Stimulated activated CD8-positive, alpha-beta memory T cell treated with anti-CD3 and anti-CD28 coated beads, Interleukin-15, amount 100 ng/mL, for 4 hours (primary cell): ENCODE data around the gene PCNX3.

Experiments used
- DNase-seq, 2 donors: peaks; one replicate each; pipeline ENCODE4 v3.0.0-alpha.2; 2020; ENCODE audit warnings: low read depth in 2 of 2

Gene PCNX3

DNA sequence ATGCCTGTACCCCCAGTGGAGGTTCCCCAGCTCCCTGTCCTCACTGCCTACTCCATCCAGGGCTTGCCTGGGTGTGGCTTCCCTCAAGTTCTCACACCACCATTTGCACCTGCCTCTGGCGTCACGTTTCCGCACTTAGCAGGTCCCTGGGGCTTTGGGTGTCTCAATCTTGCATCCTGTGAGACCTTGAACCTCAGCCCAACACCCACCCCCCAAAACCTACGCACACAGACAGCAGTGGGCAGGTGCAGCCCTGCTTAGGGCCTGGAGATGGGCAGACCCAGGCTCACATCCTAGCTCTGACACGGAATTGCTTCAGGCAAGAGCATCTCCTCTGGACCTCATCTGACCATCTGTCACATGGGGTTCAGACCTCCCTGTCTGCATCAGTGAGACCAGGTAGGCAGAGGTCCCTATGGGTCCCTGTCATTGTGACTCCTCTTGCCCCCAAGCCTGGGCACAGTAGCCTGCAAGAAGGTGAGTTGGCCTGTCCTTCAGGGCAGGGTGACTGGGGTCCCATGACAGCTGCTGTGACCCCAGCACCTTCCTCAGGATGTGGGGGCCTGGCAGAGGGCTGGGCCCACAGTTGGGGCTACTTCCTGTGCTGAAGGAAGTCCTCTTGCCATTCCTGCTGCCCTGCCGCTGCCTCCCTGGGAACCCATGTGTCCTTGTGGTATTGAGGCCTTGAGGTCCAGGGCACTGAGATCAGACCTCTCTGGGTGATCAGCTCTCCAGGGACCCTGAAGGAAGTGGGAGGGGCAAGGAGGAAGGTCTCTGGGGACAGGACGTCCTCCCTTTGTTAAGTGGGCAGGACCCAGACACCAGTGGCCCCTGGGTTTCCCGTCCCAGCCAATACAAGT, 24.3 kb downstream of the PCNX3 start:
- peak in 1 of 2 donors; percentile 43 for DNase-seq

DNA sequence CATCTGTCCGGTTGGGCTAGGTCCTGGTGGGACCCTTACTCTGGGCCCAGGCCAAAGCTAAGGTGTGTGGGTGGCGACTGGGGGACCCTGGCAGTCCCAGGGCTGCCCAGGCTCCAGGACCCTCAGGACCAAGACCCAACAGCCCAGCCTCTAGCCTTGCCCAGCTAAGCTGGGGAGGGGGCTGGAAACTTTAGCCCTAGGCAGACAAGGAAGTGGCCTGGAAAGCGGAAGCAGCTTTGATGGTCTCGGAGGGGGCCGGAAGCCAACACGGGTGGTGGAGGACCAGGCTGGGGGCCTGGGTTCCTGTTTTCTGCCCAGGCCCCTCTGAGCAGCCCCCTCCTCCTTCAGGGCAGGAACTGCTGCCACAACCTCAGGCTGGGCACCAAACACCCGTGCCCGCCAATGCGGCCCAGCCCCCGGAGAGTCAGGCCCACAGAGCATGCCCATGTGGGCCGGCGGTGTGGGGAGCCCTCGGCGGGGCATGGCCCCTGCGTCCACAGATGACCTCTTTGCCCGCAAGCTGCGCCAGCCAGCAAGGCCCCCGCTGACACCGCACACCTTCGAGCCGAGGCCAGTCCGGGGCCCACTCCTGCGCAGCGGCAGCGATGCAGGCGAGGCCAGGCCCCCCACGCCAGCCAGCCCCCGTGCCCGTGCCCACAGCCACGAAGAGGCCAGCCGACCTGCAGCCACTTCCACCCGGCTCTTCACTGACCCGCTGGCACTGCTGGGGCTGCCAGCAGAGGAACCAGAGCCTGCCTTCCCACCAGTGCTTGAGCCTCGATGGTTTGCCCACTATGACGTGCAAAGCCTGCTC, 25.1 kb downstream of the PCNX3 start:
- DNase-seq, result no peak

DNA sequence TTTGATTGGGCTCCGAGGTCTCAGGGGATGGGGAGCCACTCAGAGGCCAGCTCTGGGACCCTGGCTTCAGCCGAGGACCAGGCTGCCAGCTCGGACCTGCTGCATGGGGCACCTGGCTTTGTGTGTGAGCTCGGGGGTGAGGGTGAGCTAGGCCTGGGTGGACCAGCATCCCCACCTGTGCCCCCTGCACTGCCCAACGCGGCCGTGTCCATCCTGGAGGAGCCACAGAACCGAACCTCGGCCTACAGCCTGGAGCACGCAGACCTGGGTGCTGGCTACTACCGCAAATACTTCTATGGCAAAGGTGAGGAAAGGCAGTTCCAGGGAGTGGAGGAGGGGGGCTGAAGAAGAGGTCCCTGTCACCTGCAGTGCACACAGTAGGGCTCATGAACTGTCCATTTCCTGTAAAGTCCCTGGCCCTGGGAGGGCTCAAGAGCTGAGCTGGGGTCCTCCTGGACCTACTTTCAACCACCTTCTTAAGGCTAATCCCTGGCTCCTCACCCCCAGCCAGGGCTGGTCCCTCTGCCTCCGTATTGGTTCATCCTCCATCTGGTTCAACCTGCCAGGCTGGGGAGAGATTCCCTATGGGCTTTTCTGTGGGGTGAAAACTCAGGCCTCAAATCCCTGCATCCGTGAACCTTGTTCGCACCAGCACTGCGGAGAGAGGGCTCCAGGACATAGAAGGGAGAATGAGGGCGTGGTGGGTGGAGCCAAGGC, 25.9 kb downstream of the PCNX3 start:
- no peak for DNase-seq

DNA sequence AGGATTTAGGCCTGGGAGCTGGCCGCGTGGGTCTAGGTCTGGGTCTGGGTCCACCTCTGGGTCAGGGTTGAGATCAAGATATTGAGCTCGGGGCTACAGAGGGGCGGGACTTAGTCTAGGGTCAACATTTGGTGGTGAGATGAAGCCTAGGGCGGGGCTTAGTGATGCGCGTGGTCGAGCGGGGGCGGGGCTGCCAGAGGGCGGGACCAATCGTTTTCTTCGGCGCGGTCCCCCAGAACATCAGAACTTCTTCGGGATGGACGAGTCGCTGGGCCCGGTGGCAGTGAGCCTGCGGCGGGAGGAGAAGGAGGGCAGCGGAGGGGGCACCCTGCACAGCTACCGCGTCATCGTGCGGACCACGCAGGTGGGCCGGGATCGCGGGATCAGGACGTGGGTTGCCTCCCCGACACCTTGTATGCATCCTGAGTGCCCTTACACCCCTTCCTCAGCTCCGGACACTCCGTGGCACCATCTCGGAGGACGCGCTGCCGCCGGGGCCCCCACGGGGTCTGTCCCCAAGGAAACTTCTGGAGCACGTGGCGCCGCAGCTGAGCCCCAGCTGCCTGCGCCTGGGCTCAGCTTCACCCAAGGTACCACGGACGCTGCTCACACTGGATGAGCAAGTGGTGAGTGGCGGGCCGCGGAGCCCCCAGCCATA, 26.6 kb downstream of the PCNX3 start:
- no peak for DNase-seq

DNA sequence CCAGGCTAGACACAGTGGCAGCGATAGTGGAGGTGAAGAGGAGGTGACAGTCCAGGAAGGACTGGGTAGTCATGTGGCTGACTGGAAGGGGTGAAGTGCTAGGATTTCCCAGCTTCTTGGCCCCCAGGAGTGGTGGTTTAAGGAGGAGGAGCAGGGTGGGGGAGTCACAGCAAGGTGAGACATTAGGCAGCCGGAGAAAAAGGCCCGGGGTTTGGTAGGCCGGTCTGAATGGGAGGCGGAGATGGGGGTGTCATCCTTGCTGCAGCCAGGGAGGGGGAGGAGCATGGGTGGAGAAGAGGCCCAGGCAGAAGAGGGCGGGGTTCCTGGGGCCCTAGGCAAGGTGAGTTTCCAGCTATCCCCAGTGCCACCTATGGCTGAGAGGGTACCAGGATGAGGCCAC, 28.4 kb downstream of the PCNX3 start:
- no peak for DNase-seq

DNA sequence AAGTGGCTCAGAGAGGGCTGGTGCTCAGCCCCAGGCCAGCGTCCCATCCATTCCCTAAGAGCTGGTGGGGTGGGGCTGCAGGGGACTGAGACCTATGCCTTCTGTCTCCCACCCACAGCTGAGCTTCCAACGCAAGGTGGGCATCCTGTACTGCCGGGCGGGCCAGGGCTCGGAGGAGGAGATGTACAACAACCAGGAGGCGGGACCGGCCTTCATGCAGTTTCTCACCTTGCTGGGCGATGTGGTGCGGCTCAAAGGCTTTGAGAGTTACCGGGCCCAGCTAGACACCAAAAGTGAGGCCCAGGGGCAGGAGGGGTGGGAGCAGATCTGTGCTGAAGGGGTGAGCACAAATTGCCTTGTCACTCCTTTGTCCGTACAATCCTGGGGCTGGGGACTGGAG, 29.3 kb downstream of the PCNX3 start:
- no peak for DNase-seq

DNA sequence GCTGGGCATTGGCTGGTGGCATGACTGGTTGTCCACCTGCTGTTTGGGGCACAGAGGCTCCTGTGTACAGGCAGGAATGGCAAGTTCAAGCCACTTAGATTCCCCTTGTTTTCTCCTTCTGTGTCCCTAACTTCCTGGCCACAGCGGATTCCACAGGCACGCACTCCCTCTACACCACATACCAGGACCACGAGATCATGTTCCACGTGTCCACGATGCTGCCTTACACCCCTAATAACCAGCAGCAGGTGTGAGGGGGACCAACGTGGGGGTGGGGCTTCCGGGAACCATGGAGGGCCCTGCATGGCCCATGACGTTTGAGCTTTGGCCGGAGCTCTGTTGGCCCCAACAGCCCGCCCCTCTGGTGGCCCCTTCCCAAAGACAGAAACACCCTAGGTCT, 30.1 kb downstream of the PCNX3 start:
- no peak for DNase-seq

DNA sequence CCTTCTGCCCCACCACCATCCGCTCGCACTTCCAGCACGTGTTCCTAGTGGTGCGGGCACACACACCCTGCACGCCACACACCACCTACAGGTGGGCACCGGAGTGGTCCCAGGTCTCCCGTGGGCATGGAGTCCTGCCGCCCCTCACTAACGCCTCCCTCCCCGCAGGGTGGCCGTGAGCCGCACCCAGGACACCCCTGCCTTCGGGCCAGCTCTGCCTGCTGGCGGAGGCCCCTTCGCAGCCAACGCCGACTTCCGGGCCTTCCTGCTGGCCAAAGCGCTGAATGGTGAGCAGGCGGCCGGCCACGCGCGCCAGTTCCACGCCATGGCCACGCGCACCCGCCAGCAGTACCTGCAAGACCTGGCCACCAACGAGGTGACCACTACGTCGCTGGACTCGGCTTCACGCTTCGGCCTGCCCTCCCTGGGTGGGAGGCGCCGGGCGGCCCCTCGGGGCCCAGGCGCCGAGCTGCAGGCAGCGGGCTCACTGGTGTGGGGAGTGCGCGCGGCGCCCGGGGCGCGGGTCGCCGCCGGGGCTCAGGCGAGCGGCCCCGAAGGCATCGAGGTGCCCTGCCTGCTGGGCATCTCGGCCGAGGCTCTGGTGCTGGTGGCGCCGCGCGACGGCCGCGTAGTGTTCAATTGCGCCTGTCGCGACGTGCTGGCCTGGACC, 30.8 kb downstream of the PCNX3 start:
- DNase-seq, result no peak

DNA sequence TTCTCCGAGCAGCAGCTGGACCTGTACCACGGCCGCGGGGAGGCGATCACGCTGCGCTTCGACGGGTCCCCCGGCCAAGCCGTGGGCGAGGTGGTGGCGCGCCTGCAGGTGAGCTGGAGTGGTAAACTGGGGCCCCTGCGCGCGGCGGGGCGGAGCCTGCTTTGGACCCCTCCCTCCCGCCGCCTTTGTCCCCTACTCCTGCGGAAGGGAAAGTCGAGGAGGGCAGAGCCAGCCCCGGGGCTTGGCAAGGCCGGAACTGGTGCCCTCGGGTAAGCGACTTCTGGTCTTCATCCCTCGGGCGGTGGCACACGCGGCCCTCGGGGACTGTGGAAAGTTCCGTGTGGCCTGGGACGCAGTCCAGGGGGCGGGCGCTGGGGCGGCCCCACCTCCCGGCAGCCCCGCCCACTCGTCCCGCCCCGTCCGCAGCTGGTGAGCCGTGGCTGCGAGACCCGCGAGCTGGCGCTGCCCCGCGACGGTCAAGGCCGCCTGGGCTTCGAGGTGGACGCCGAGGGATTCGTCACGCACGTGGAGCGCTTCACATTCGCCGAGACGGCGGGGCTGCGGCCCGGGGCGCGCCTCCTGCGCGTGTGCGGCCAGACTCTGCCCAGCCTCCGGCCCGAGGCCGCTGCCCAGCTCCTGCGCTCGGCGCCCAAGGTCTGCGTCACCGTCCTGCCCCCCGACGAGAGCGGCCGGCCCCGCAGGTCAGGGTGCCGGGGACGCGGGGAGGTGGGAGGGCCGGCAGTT, 31.6 kb downstream of the PCNX3 start:
- no peak for DNase-seq

DNA sequence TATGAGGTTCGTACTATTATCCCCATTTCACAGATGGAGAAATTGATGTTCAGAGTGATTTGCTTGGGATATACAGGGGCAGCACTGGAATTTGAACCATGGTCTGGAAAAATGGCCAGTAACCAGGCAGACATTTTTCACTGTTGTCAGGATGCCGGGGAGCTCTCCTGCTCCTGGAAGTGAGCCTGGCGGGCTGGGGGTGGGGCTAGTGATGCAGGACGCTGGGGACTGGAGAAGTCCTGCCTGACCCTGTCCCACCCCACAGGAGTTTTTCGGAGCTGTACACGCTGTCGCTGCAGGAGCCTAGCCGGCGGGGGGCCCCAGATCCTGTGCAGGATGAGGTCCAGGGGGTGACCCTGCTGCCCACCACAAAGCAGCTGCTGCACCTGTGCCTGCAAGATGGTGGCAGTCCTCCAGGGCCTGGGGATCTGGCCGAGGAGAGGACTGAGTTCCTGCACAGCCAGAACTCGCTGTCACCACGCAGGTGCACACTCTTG, 33.5 kb downstream of the PCNX3 start:
- no peak for DNase-seq

DNA sequence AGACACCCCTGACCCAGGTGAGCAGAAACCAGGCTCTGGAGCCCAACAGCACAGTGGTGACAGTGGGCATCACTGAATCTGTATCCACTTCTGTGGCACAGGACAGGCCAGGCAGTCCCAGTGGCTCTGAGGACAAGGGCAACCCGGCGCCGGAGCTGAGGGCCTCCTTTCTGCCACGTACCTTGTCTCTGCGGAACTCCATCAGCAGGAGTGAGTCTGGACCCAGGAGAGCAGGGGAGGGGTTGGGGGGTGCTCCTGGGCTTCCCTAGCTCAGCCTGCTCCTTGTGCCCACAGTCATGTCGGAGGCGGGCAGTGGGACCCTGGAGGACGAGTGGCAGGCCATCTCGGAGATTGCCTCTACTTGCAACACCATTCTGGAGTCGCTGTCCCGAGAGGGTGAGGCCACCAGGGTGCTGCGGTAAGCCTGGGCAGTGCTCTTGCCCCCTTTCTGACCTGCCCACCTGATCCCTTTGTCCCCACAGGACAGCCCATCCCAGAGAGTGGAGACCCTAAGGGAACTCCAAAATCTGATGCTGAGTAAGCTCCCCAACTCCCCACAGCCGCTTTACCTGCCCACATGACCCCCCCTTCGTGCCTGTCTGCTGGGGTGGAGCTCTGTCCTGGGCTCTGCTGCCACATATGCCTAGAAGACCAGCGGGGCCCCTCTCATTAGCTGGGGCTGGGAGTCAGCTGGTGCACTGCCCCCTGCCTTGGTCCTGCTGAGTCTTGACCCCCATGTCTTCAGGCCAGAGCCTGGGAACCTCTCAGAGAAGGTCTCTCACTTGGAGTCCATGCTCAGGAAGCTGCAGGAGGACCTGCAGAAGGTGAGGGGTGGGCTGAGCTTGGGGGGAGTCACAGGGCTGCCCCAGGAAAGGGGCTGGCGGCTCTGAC, 34.3 kb downstream of the PCNX3 start:
- no peak for DNase-seq

DNA sequence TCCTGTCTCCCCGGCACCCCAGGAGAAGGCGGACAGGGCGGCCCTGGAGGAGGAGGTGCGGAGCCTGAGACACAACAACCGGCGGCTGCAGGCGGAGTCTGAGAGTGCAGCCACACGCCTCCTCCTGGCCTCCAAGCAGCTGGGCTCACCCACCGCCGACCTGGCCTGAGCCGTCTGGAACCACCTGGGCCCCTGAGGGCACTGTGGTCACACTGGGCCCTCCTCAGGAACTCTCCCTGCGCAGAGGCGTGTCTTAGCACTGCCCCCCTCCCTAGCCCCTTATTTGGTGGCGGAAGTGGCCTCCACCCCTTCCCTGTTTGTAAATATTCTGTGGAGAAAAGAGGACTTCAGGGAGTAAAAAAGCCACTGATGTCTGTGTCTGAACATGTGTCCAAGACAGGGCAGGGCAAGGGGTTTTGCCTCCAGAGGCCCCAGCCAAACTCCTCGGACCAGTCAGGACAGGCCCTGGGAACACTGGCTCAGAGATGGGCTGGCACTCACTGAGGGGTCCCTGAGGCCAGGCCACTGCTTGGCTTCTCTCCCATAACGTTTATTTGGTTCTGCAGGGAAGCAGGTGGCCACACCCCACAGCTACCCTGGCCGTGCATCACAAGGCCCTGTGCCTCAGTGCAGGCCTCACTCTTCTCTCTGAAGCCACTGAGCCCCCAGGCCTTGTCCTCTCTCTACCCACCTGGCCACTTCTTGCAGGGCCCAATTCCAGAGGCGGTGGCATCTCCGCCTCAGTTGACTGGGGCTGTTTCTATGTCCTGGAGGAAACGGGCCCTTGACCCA, 35.2 kb downstream of the PCNX3 start:
- DNase-seq, result no peak

DNA sequence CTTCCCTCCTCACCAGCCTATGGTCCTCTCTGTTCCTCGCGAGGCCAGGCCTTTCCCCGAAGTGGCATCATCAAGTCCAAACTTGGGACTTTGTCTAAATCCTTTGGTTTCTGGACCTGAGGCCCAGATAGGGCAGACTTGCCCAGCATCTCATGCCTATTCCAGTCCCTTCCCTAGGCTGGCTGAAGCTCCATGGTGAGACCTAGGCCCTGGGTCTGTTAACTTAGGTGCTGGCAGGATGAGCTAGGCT, 35.7 kb downstream of the PCNX3 start:
- DNase-seq, result no peak

DNA sequence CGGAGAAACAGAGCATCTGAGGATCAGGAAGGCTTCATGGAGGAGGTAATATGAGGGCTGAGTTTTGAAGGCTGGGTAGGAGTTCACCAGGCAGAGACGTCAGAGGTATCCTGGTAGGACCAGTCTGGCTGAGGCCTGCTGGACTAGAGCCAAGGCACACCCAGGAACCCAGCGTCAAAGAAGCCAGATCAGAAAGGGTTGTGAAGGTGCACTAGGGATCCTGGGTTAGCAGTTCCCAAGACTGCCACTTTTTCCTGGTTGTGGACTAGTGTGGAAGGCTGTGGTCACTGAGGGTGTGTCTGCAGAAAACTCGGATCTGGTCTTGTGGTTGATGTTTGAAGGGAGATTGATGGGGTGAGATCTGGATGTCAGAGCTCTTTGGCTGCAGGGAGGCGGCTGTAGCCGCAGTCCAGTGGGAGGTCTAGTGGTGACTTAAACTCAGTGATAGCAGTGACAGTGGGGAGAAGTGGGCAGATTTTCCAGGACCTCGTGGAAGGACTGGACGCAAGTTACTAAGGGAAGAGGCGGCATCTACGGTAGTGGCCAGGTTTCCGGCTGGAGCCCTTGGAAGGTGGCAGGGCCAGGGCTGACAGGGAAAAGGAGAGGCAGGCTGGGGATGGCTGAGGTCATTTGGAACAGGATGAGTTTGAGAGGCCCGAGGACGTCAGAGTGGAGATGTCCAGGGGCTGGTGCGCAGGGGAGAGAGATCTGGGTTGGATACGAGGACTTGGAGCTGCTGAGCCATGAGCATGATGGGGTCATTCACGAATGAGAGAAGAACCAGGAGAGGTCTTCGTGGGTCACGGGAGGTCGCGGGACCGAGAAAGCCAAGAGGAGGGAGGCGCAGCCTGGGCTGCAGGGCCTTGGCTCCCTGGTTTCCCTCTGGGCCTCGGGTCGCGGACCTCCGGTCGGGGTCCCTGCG, 36.3 kb downstream of the PCNX3 start:
- no peak for DNase-seq

DNA sequence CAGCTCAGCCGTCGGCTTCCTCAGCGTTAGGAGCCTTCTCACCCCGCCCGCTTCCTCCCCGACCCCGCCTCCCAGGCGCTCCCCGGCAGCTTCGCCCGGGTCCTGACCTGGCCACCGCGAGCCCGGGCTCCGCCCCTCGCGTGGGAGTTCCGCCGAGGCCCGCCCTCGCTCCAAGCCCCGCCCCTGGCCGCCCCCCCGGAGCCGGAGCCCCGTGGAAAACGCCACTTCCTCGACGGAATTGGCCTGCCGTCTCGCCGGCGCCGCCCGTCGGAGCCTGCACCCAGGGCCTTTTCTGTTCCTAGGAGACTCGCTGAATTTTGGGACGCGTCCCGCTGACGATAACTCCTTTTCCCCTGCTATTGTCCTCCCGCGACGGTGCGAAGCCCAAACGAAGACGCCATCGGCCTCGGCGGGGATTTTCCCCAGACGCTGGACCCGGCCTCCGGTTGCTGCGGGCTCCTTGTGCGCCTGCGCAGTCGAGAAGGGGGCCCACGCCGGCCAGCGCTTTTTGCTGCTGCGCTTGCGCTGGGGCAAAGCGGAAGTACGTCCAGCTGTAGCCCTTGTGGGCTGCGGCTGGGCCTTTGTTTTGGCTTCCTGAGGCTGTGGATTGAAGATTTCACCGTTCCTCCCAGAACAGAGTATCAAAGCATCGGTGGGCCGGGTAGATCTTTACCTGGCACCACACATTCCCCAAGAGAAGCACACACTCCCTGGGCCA, 37.1 kb downstream of the PCNX3 start:
- DNase-seq, result peak; percentile 92 to 98

DNA sequence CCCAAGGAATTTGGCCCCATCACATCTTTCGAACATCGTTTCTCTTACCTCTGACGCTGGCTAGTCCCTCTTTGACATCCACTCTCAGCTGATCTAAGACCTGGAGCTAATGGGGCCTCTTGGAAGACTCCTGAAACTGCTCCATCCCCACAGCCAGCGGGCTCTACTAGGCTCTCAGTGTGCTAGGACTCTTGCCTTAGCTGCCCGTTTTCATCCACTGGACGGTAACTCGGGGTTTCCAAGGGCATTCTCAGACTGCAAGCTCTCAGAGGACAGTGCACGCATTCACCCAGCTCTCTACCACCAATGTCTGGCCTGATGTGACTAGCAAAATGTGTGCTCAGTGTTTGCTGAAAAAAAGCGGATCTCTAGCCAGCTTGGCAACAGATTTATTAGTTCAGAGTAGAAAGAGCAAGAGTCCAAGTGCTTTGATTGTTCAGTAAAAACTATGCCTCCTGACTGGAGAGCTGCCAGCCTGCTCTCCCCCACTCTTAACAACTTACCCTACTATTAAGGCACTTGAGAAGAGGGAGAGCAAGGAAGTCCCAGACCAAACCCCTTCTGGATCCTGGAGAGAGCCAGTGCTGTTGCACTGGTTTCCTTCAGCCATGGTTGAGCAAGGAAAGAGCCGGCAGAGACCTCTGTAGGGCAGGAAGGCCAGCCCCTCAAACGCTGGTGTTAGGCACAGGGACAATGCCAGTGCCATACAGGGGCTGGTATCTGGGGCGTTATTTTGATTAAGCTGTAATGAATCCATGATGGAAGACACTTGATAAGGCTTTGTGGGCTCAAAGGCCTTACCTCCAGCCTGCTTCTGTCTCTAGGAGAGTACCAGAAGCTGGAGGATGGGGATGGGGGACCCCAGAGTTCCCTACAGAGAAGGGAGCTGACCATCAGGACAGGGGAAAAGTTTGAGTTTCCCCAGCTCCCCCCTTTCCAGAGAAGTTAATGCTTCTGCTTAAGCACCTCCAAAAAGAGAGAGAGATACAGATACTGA, 38.0 kb downstream of the PCNX3 start:
- no peak for DNase-seq
